Liver (tissue), 9 donors: ENCODE data around the gene MEP1B. TPM values are rescaled to one million over a fixed set of nuclear protein-coding genes. Genes with fewer than 3 reads are reported as not detected.

Experiments
- DNase-seq: peaks from one replicate; pipeline ENCODE4 v3.0.0-alpha.2; 2017; ENCODE audit warnings: low spot score
- H3K27ac ChIP-seq, 2 donors: one replicate each; pipeline ENCODE4 v1.7.0; 2013; ENCODE audit warnings: inconsistent platforms in 2 of 2, low read length in 2 of 2, control low read depth in 1 of 2, low read depth in 1 of 2, mild to moderate bottlenecking in 1 of 2
- H3K27me3 ChIP-seq, 4 donors: one replicate each; pipeline versions ENCODE4 v1.6.1 to v1.7.0; 2013; ENCODE audit warnings: low read length in 3 of 4, inconsistent platforms in 1 of 4, mild to moderate bottlenecking in 1 of 4, moderate library complexity in 1 of 4; ENCODE audit not compliant: control insufficient read depth in 4 of 4, insufficient read depth in 4 of 4
- H3K36me3 ChIP-seq, 4 donors: one replicate each; pipeline versions ENCODE4 v1.6.1 to v1.7.0; 2013; ENCODE audit warnings: low read length in 3 of 4, mild to moderate bottlenecking in 3 of 4, low read depth in 1 of 4, moderate library complexity in 1 of 4; ENCODE audit not compliant: control insufficient read depth in 4 of 4, insufficient read depth in 3 of 4
- H3K4me1 ChIP-seq, 4 donors: one replicate each; pipeline versions ENCODE4 v1.6.1 to v1.7.0; 2013; ENCODE audit warnings: low read length in 3 of 4, mild to moderate bottlenecking in 3 of 4, moderate library complexity in 1 of 4; ENCODE audit not compliant: control insufficient read depth in 4 of 4, insufficient read depth in 4 of 4
- H3K4me3 ChIP-seq, 3 donors: one replicate each; pipeline versions ENCODE4 v1.6.1 to v1.7.0; 2013; ENCODE audit warnings: low read length in 3 of 3, control low read depth in 1 of 3, low read depth in 1 of 3, mild to moderate bottlenecking in 1 of 3
- H3K9ac ChIP-seq, 2 donors: one replicate each; pipeline ENCODE4 v1.7.0; 2013; ENCODE audit warnings: low read length in 2 of 2, mild to moderate bottlenecking in 2 of 2, moderate library complexity in 2 of 2, control low read depth in 1 of 2, low read depth in 1 of 2
- H3K9me3 ChIP-seq, 4 donors: one replicate each; pipeline versions ENCODE4 v1.6.1 to v1.7.0; 2013; ENCODE audit warnings: low read length in 3 of 4; ENCODE audit not compliant: control insufficient read depth in 4 of 4
- EGR1 ChIP-seq, 2 donors: IDR thresholded peaks; 2 replicates each; pipeline ENCODE4 v1.6.1; 2016 to 2018; ENCODE audit warnings: antibody characterized with exemption in 2 of 2, low read depth in 2 of 2
- FOXA1 ChIP-seq: IDR thresholded peaks from 2 replicates; pipeline ENCODE4 v1.6.1; 2016; ENCODE audit warnings: antibody characterized with exemption
- FOXA2 ChIP-seq: IDR thresholded peaks from 2 replicates; pipeline ENCODE4 v1.6.1; 2016; ENCODE audit warnings: antibody characterized with exemption
- GABPA ChIP-seq, 2 donors: IDR thresholded peaks in 1 of 2; conservative IDR thresholded peaks in 1 of 2; 2 replicates each; pipeline ENCODE4 v1.6.1; 2016; ENCODE audit warnings: antibody characterized with exemption in 2 of 2, mild to moderate bottlenecking in 1 of 2, moderate library complexity in 1 of 2
- HNF4A ChIP-seq, 2 donors: conservative IDR thresholded peaks; 2 replicates each; pipeline ENCODE4 v1.6.1; 2016; ENCODE audit warnings: antibody characterized with exemption in 2 of 2, mild to moderate bottlenecking in 2 of 2
- HNF4G ChIP-seq: IDR thresholded peaks from 2 replicates; pipeline ENCODE4 v1.6.1; 2016; ENCODE audit warnings: antibody characterized with exemption
- JUND ChIP-seq, 2 donors: IDR thresholded peaks; 2 replicates each; pipeline ENCODE4 v1.6.1; 2016; ENCODE audit warnings: antibody characterized with exemption in 2 of 2
- NR2F2 ChIP-seq: IDR thresholded peaks from 2 replicates; pipeline ENCODE4 v1.6.1; 2016; ENCODE audit warnings: antibody characterized with exemption
- RAD21 ChIP-seq, 2 donors: IDR thresholded peaks; 2 replicates each; pipeline ENCODE4 v1.6.1; 2016; ENCODE audit warnings: antibody characterized with exemption in 2 of 2, mild to moderate bottlenecking in 2 of 2
- RXRA ChIP-seq, 2 donors: IDR thresholded peaks; 2 replicates each; pipeline ENCODE4 v1.6.1; 2017 to 2018; ENCODE audit warnings: antibody characterized with exemption in 2 of 2, mild to moderate bottlenecking in 1 of 2
- SP1 ChIP-seq: IDR thresholded peaks from 2 replicates; pipeline ENCODE4 v1.6.1; 2018; ENCODE audit warnings: antibody characterized with exemption, mild to moderate bottlenecking
- TAF1 ChIP-seq: conservative IDR thresholded peaks from 2 replicates; pipeline ENCODE4 v1.6.1; 2016; ENCODE audit warnings: antibody characterized with exemption, mild to moderate bottlenecking
- YY1 ChIP-seq: IDR thresholded peaks from 2 replicates; pipeline ENCODE4 v1.6.1; 2016; ENCODE audit warnings: antibody characterized with exemption, mild to moderate bottlenecking
- WGBS: extraction: QIAGEN DNeasy Blood & Tissue Kit; methylation state at CpG from one replicate; pipeline ENCODE4 v1.1.7; 2013; 5-methylcytosine and 5-hydroxymethylcytosine counted together
- polyA plus RNA-seq, 2 donors: library from polyadenylated mRNA; stranded (reverse) in 1 of 2; unstranded in 1 of 2; fragments of 200-250 nt in 1 of 2; fragments of >200 nt in 1 of 2; fragmentation: Nextera tagmentation in 1 of 2; extraction: Ambion mirVana in 1 of 2; gene quantifications; one replicate each; pipeline versions ENCODE4 v1.2.1 to v1.2.3, GENCODE V29; 2013 to 2015
- total RNA-seq, 2 donors: library from RNA; depleted of rRNA; stranded (reverse); fragments of >200 nt; gene quantifications; one replicate each; pipeline ENCODE4 v1.2.3, GENCODE V29; 2014
- TF ChIP-seq, protein P1 (sequence below): fragments of 150-350 bp; IDR thresholded peaks from 2 replicates; pipeline ENCODE4 v1.5.1; 2017; ENCODE audit warnings: improper control_type of control experiment, low read depth, low read length; ENCODE audit not compliant: missing input control
- TF ChIP-seq, protein P2 (sequence below): IDR thresholded peaks from 2 replicates; pipeline ENCODE4 v1.6.1; 2016; ENCODE audit warnings: antibody characterized with exemption
- TF ChIP-seq, protein P3 (sequence below): IDR thresholded peaks from 2 replicates; pipeline ENCODE4 v1.6.1; 2016; ENCODE audit warnings: antibody characterized with exemption
- TF ChIP-seq, protein P4 (sequence below): IDR thresholded peaks from 2 replicates; pipeline ENCODE4 v1.6.1; 2016; ENCODE audit warnings: antibody characterized with exemption, mild to moderate bottlenecking
- TF ChIP-seq, protein P5 (sequence below): IDR thresholded peaks from 2 replicates; pipeline ENCODE4 v1.6.1; 2016; ENCODE audit warnings: antibody characterized with exemption
- donor health status: healthy.
- donor health status: healthy.
- donor health status: healthy.
- donor health status: healthy.
- donor health status: healthy.

The MEP1B gene
- under 1 TPM in 1 of 2 donors, not detected in 1; 0.08 TPM for total RNA-seq
- under 1 TPM; 0.09 to 0.11 TPM for polyA plus RNA-seq

DNA sequence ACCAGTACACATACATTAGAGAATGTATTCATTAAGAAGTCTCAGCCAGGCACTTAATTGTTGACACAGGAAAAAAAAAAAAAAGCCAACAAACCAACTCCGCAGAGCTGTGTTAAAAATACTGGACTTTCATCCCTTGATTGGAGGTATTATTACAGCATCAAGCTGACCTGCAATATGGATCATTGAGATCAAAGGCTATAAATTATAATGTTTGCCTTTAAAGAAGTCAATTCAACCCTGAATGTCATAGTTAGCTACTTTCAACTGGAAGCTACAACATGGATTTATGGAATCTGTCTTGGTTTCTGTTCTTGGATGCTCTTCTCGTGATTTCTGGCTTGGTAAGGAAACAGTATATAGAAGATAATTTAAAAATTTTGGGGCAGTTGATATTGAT lies at the start of gene MEP1B:
MEP1B (plus strand) TSS at position 250 of the 400 bp plus-strand sequence; CDS start at position 282, 32 bp downstream.
- no peaks in the 10 kb centered on the region for H3K27me3 ChIP-seq
- no peak within 1 kb of the TSS for H3K9ac ChIP-seq
- TF ChIP-seq, protein P1, sequence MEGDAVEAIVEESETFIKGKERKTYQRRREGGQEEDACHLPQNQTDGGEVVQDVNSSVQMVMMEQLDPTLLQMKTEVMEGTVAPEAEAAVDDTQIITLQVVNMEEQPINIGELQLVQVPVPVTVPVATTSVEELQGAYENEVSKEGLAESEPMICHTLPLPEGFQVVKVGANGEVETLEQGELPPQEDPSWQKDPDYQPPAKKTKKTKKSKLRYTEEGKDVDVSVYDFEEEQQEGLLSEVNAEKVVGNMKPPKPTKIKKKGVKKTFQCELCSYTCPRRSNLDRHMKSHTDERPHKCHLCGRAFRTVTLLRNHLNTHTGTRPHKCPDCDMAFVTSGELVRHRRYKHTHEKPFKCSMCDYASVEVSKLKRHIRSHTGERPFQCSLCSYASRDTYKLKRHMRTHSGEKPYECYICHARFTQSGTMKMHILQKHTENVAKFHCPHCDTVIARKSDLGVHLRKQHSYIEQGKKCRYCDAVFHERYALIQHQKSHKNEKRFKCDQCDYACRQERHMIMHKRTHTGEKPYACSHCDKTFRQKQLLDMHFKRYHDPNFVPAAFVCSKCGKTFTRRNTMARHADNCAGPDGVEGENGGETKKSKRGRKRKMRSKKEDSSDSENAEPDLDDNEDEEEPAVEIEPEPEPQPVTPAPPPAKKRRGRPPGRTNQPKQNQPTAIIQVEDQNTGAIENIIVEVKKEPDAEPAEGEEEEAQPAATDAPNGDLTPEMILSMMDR: no peak
- TF ChIP-seq, protein P2, sequence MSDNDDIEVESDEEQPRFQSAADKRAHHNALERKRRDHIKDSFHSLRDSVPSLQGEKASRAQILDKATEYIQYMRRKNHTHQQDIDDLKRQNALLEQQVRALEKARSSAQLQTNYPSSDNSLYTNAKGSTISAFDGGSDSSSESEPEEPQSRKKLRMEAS: no peak
- TF ChIP-seq SP1 (peak; percentile 35), HNF4G (peak; percentile 33), TAF1 (no peak), RXRA (IDR thresholded peaks at IDR 0.05) (peak in 1 of 2 donors; percentile 10), HNF4A (conservative IDR thresholded peaks at IDR 0.05) (peak; percentile 70 to 81)
- 52% methylated on average over 2 of the region's 2 CpGs for WGBS
- peaks cover 0 to 3% (median 0%) of the 10 kb centered on the region in 4 donors for H3K4me1 ChIP-seq
- H3K4me3 ChIP-seq: no peak within 1 kb of the TSS
- no peaks in the 10 kb centered on the region for H3K9me3 ChIP-seq
- H3K36me3 ChIP-seq: peaks cover 0 to 2% (median 0%) of the 10 kb centered on the region in 4 donors
- H3K27ac ChIP-seq: no peak within 1 kb of the TSS
- no peak for DNase-seq

DNA sequence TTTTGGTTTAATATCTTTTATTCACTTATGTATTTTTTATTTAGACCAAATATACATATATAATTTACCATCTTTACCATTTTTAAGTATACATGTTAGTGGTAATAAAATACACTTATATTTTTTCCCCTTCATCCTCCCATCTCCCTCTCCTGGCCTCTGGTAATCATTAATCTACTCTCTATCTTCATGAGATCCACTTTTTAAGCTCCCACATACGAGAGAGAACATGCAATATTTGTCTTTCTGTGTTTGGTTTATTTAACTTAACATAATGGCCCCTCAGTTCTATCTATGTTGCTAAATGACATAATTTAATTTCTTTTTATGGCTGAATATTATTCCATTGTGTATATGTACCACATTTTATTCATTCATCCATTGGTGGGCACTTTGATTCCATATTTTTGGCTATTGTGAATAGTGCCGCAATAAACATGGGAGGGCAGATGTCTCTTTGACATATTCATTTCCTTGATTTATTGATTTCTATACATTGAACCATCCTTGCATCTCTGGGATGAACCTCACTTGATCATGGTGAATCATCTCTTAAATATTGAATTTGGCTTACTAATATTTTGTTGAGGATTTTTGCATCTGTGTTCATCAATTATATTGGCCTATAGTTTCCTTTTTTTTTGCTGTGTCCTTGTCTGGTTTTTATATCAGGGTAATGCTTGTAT lies 41.5 kb upstream of the MEP1B start:
- Histone ChIP-seq H3K9me3 (no peaks in the 10 kb centered on the region), H3K36me3 (no peaks in the 10 kb centered on the region), H3K27ac (no peak overlapping the region), H3K9ac (no peak overlapping the region), H3K4me1 (no peaks in the 10 kb centered on the region), H3K4me3 (no peak overlapping the region), H3K27me3 (no peaks in the 10 kb centered on the region)
- DNase-seq: no peak
- TF ChIP-seq FOXA1 (no peak), EGR1 (IDR thresholded peaks at IDR 0.05; ENCODE audit: low read depth in 2 of 2) (no peak), GABPA (IDR thresholded peaks at IDR 0.05 in 1 of 2, conservative IDR thresholded peaks at IDR 0.05 in 1 of 2) (no peak), HNF4G (no peak), RAD21 (IDR thresholded peaks at IDR 0.05) (no peak), HNF4A (conservative IDR thresholded peaks at IDR 0.05) (no peak), YY1 (no peak), FOXA2 (no peak), SP1 (no peak), NR2F2 (no peak), JUND (IDR thresholded peaks at IDR 0.05) (no peak), TAF1 (no peak), RXRA (IDR thresholded peaks at IDR 0.05) (no peak)
- TF ChIP-seq, protein P3, sequence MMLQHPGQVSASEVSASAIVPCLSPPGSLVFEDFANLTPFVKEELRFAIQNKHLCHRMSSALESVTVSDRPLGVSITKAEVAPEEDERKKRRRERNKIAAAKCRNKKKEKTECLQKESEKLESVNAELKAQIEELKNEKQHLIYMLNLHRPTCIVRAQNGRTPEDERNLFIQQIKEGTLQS: no peak
- TF ChIP-seq, protein P2: no peak
- TF ChIP-seq, protein P1: no peak
- TF ChIP-seq, protein P4, sequence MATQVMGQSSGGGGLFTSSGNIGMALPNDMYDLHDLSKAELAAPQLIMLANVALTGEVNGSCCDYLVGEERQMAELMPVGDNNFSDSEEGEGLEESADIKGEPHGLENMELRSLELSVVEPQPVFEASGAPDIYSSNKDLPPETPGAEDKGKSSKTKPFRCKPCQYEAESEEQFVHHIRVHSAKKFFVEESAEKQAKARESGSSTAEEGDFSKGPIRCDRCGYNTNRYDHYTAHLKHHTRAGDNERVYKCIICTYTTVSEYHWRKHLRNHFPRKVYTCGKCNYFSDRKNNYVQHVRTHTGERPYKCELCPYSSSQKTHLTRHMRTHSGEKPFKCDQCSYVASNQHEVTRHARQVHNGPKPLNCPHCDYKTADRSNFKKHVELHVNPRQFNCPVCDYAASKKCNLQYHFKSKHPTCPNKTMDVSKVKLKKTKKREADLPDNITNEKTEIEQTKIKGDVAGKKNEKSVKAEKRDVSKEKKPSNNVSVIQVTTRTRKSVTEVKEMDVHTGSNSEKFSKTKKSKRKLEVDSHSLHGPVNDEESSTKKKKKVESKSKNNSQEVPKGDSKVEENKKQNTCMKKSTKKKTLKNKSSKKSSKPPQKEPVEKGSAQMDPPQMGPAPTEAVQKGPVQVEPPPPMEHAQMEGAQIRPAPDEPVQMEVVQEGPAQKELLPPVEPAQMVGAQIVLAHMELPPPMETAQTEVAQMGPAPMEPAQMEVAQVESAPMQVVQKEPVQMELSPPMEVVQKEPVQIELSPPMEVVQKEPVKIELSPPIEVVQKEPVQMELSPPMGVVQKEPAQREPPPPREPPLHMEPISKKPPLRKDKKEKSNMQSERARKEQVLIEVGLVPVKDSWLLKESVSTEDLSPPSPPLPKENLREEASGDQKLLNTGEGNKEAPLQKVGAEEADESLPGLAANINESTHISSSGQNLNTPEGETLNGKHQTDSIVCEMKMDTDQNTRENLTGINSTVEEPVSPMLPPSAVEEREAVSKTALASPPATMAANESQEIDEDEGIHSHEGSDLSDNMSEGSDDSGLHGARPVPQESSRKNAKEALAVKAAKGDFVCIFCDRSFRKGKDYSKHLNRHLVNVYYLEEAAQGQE: no peak
- TF ChIP-seq, protein P5, sequence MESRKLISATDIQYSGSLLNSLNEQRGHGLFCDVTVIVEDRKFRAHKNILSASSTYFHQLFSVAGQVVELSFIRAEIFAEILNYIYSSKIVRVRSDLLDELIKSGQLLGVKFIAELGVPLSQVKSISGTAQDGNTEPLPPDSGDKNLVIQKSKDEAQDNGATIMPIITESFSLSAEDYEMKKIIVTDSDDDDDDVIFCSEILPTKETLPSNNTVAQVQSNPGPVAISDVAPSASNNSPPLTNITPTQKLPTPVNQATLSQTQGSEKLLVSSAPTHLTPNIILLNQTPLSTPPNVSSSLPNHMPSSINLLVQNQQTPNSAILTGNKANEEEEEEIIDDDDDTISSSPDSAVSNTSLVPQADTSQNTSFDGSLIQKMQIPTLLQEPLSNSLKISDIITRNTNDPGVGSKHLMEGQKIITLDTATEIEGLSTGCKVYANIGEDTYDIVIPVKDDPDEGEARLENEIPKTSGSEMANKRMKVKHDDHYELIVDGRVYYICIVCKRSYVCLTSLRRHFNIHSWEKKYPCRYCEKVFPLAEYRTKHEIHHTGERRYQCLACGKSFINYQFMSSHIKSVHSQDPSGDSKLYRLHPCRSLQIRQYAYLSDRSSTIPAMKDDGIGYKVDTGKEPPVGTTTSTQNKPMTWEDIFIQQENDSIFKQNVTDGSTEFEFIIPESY: no peak
- WGBS: 39% methylated on average over 2 of the region's 2 CpGs
